GM23338 (cell line): Measurements from ENCODE around the gene MEGF11. TPM values are rescaled to one million over a fixed set of nuclear protein-coding genes. Genes with fewer than 3 reads are reported as not detected.

ENCODE experiments used
- ATAC-seq: fragments of 200-7000 bp; cut with Tn5 transposase; 3 replicates; pipeline ENCODE4 v1.9.1; 2020
- DNase-seq: peaks from one replicate; pipeline ENCODE4 v3.0.0-alpha.2; 2015; ENCODE audit warnings: low spot score
- H2AFZ ChIP-seq: fragments of 200-600 bp; sonication (generic); 2 replicates; pipeline ENCODE4 v1.8.0; 2016; ENCODE audit warnings: antibody characterized with exemption, mild to moderate bottlenecking, moderate library complexity
- H3F3A ChIP-seq: fragments of 200-600 bp; sonication (generic); replicated peaks from 2 replicates; pipeline ENCODE4 v1.8.0; 2017; ENCODE audit warnings: antibody characterized with exemption, mixed run types, low read depth
- H3K27ac ChIP-seq: fragments of 200-600 bp; sonication (generic); 2 replicates; pipeline ENCODE4 v1.6.1; 2016; ENCODE audit warnings: low read depth
- H3K27me3 ChIP-seq: fragments of 200-600 bp; sonication (generic); 2 replicates; pipeline ENCODE4 v1.8.0; 2016; ENCODE audit warnings: mild to moderate bottlenecking, mixed run types, moderate library complexity; ENCODE audit not compliant: insufficient read depth
- H3K36me3 ChIP-seq: fragments of 200-600 bp; sonication (generic); 2 replicates; pipeline ENCODE4 v1.8.0; 2016; ENCODE audit warnings: mild to moderate bottlenecking; ENCODE audit not compliant: insufficient read depth
- H3K4me1 ChIP-seq: fragments of 200-600 bp; sonication (generic); 2 replicates; pipeline ENCODE4 v1.8.0; 2016; ENCODE audit warnings: mild to moderate bottlenecking, moderate library complexity; ENCODE audit not compliant: insufficient read depth
- H3K4me2 ChIP-seq: fragments of 200-600 bp; sonication (generic); 2 replicates; pipeline ENCODE4 v1.7.1; 2017; ENCODE audit warnings: mixed run types
- H3K4me3 ChIP-seq: fragments of 200-600 bp; sonication (generic); 2 replicates; pipeline ENCODE4 v1.6.1; 2016; ENCODE audit warnings: mixed run types
- H3K79me2 ChIP-seq: fragments of 200-600 bp; sonication (generic); replicated peaks from 2 replicates; pipeline ENCODE4 v1.8.0; 2017; ENCODE audit warnings: mild to moderate bottlenecking; ENCODE audit not compliant: insufficient read depth
- H3K9me2 ChIP-seq: fragments of 200-600 bp; sonication (generic); 2 replicates; pipeline ENCODE4 v1.8.0; 2017; ENCODE audit not compliant: insufficient read depth
- H4K20me1 ChIP-seq: fragments of 200-600 bp; sonication (generic); replicated peaks from 2 replicates; pipeline ENCODE4 v1.8.0; 2017; ENCODE audit warnings: mild to moderate bottlenecking; ENCODE audit not compliant: insufficient read depth
- H3K27ac Mint-ChIP-seq: 2 replicates; pipeline ENCODE4 v1.8.0; 2020; ENCODE audit warnings: inconsistent platforms, mild to moderate bottlenecking, moderate library complexity, mixed read lengths
- H3K27me3 Mint-ChIP-seq: 3 replicates; pipeline ENCODE4 v1.8.0; 2022; ENCODE audit warnings: low read depth, mild to moderate bottlenecking, moderate library complexity, mixed read lengths, inconsistent platforms; ENCODE audit not compliant: insufficient read depth, poor library complexity
- H3K36me3 Mint-ChIP-seq: 3 replicates; pipeline ENCODE4 v1.8.0; 2021; ENCODE audit warnings: low read depth, mild to moderate bottlenecking, inconsistent platforms, moderate library complexity, mixed read lengths
- H3K4me1 Mint-ChIP-seq: 3 replicates; pipeline ENCODE4 v1.8.0; 2020; ENCODE audit warnings: mild to moderate bottlenecking, inconsistent platforms, mixed read lengths
- H3K4me3 Mint-ChIP-seq: 3 replicates; pipeline ENCODE4 v1.8.0; 2021; ENCODE audit warnings: moderate library complexity, mild to moderate bottlenecking, inconsistent platforms, mixed read lengths
- H3K9me3 Mint-ChIP-seq: 3 replicates; pipeline ENCODE4 v1.8.0; 2020; ENCODE audit warnings: moderate library complexity, mild to moderate bottlenecking, inconsistent platforms, mixed read lengths
- CTCF ChIP-seq, 2 experiments: fragments of 200-600 bp in 1 of 2; sonication (generic) in 1 of 2; conservative IDR thresholded peaks; 2 replicates each; pipeline versions ENCODE4 v1.5.1 to v1.6.1; 2016 to 2017; ENCODE audit warnings: antibody characterized with exemption in 2 of 2, low read depth in 2 of 2, mild to moderate bottlenecking in 2 of 2, moderate library complexity in 1 of 2
- JUNB ChIP-seq: IDR thresholded peaks from one replicate; pipeline ENCODE4 v1.6.1; 2016; ENCODE audit warnings: antibody characterized with exemption; ENCODE audit not compliant: unreplicated experiment
- POLR2AphosphoS5 ChIP-seq: IDR thresholded peaks from 2 replicates; pipeline ENCODE4 v1.6.1; 2016; ENCODE audit warnings: antibody characterized with exemption, low read depth
- REST ChIP-seq: IDR thresholded peaks from one replicate; pipeline ENCODE4 v1.6.1; 2018; ENCODE audit warnings: antibody characterized with exemption; ENCODE audit not compliant: unreplicated experiment
- STAT1 ChIP-seq: IDR thresholded peaks from one replicate; pipeline ENCODE4 v1.6.1; 2016; ENCODE audit warnings: antibody characterized with exemption; ENCODE audit not compliant: unreplicated experiment
- ZNF114 ChIP-seq: fragments of 250-450 bp; sonication (Bioruptor Pico); IDR thresholded peaks from 2 replicates; pipeline ENCODE4 v1.5.0; 2020; ENCODE audit warnings: mild to moderate bottlenecking, moderate library complexity
- polyA plus RNA-seq: library from polyadenylated mRNA; unstranded; fragments of >200 nt; fragmentation: Nextera tagmentation; extraction: Ambion mirVana; gene quantifications from 2 replicates; pipeline ENCODE4 v1.2.1, GENCODE V29; 2016
- total RNA-seq: library from RNA; depleted of rRNA; stranded (reverse); fragments of >200 nt; shearing (Covaris generic); gene quantifications from 2 replicates; pipeline ENCODE4 v1.2.3, GENCODE V29; 2014

MEGF11 gene
- total and polyA plus RNA-seq, 2 experiments from 2014 or later, result 1.3 to 1.9 TPM

- H3K27ac Mint-ChIP-seq, result no peak overlapping the region
- peaks cover 47% of the 10 kb centered on the region for H3K4me1 Mint-ChIP-seq
- ATAC-seq, result peak; percentile 27
Measured at GRCh38 chr15:66066481-66066880, 187.1 kb downstream of the MEGF11 start.

More at GRCh38 chr15:66066481-66066880, 187.1 kb downstream of the MEGF11 start:
- no peak for DNase-seq
- TF ChIP-seq STAT1 (no peak), REST (no peak), JUNB (no peak), POLR2AphosphoS5 (no peak), CTCF (conservative IDR thresholded peaks at IDR 0.05; ENCODE audit: low read depth in 2 of 2) (no peak), ZNF114 (CRISPR knock-in tag) (no peak)
- Mint-ChIP-seq H3K27me3 (peaks cover 4% of the 10 kb centered on the region), H3K4me3 (no peak overlapping the region), H3K36me3 (no peaks in the 10 kb centered on the region; the same call in 2 of the 3 replicates), H3K9me3 (0 out of 3 replicates have a peak, but pooled peaks cover 4% of the 10 kb centered on the region)
- Histone ChIP-seq H4K20me1 (no peaks in the 10 kb centered on the region), H3K27ac (no peak overlapping the region), H2AFZ (no peak overlapping the region), H3K4me2 (peak overlapping the region; percentile 39; the same call in 1 of the 2 replicates), H3K4me1 (peaks cover 43% of the 10 kb centered on the region), H3K27me3 (no peaks in the 10 kb centered on the region), H3K9me2 (no peaks in the 10 kb centered on the region), H3K79me2 (no peaks in the 10 kb centered on the region), H3K4me3 (no peak overlapping the region), H3F3A (no peaks in the 10 kb centered on the region), H3K36me3 (no peaks in the 10 kb centered on the region; the same call in 1 of the 2 replicates)
